IMR-90 (cell line): ENCODE measurements around the gene PPM1H.

Experiments
- CTCF ChIP-seq: conservative IDR thresholded peaks from 2 replicates; pipeline ENCODE4 v1.5.1; 2012; ENCODE audit warnings: mild to moderate bottlenecking, low read depth, low read length, improper control_type of control experiment
- ELK1 ChIP-seq: fragments of 150-350 bp; IDR thresholded peaks from 2 replicates; pipeline ENCODE4 v1.6.1; 2016; ENCODE audit warnings: low read depth, mild to moderate bottlenecking, low read length, moderate library complexity, borderline replicate concordance
- POLR2A ChIP-seq: IDR thresholded peaks from 2 replicates; pipeline ENCODE4 v1.6.1; 2012; ENCODE audit warnings: mild to moderate bottlenecking, low read depth, low read length
- USF2 ChIP-seq: fragments of 150-350 bp; IDR thresholded peaks from 2 replicates; pipeline ENCODE4 v1.6.1; 2017; ENCODE audit warnings: mild to moderate bottlenecking, antibody characterized with exemption, low read length, low read depth

GRCh38 chr12:62933602-62934238 lies 1.2 kb downstream of the PPM1H start:
- TF ChIP-seq CTCF = no peak
- no peak for TF ChIP-seq ELK1
- no peak for TF ChIP-seq USF2
- TF ChIP-seq POLR2A = no peak
